HG02852 (cell line): ENCODE data around the gene VTN.
A peak's percentile ranks its signal among the peaks of the same experiment; 100 is the strongest.

Experiments used
- ATAC-seq: cut with Tn5 transposase; IDR thresholded peaks from one replicate; pipeline ENCODE4 v1.9.1; 2021; ENCODE audit warnings: mild to moderate bottlenecking, moderate library complexity; ENCODE audit not compliant: unreplicated experiment

VTN gene

DNA sequence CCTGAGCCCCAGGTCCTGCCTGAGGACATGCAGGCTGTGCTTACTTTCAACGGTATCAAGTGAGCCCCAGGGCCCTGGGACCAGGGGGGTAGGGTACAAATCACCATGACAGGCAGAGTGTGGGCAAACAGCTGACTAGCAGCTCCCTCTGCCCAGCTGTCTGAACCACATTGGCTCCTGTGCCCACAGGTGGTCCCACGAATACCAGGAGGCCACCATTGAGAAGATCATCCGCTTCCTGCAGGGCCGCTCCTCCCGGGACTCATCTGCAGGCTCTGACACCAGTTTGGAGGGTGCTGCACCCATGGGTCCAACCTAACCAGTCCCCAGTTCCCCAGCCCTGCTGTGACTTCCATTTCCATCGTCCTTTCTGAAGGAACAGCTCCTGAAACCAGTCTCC, 25.9 kb upstream of the VTN start:
- no peak for ATAC-seq

GRCh38 chr17:28395426-28395825, 25.3 kb upstream of the VTN start:
- no peak for ATAC-seq

GRCh38 chr17:28394337-28395116, 24.4 kb upstream of the VTN start:
- ATAC-seq, result no peak

DNA sequence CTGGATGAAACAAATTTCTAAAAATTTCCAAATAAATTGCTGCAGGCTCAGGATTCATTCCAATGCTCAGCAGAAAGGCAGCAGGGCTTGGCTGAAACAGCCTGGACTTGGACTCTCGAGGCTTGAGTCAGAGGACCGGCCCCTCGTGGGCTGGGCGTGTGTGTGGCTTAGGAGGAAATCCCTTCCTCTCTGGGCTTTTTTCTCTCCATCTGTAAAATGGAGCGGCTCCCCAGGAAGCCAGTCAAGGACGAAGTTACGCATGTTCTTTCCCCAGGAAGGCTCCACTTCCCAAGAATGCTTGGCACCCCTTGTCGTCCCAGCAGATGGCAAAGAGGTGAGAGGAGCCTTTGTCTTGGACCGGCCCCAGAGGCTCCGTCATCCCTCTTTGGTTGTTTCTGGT, 22.4 kb upstream of the VTN start:
- no peak for ATAC-seq

DNA sequence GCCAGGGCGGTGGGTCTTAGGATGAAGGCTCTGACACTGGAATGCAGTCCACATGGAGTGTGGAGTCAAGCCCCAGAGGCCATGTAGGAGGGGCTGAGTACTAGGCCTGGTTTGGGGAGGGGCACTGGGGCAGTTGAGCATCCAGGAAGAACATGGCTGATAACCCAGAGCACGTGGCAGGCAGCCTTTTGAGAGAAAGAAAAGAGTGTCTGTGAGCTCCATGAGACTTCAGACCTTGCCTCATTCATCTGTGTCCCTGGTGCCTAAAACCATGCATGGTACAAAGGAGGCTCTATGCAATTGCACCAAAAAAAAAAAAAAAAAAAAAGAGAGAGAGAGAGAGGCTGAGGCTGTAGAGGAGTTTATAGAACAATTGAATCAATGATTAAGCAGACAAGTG, 21.3 kb upstream of the VTN start:
- no peak for ATAC-seq

GRCh38 chr17:28390984-28391383, 20.9 kb upstream of the VTN start:
- ATAC-seq, result no peak

GRCh38 chr17:28390563-28390962, 20.5 kb upstream of the VTN start:
- no peak for ATAC-seq

DNA sequence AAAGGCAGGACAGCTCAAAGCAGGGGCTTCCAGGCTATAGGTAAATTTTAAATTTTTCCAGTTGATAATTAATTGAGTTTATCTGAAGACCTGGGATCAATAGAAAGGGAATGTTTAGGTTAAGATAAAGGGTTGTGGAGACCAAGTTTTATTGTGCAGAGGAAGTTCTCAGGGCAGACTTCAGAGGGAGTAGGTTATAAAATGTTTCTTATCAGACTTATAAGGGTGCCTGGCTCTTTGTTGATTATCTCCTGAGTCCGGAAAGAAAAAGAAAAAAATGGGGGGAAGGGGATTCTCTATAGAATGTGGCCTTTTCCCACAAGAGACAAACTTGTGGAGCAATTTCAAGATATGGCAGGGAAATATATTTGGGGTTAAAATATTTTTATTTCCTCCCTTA, 20.0 kb upstream of the VTN start:
- ATAC-seq, result no peak

- ATAC-seq, result no peak
Measured at GRCh38 chr17:28388106-28388505, 18.0 kb upstream of the VTN start.

GRCh38 chr17:28386391-28386790, 16.3 kb upstream of the VTN start:
- no peak for ATAC-seq

DNA sequence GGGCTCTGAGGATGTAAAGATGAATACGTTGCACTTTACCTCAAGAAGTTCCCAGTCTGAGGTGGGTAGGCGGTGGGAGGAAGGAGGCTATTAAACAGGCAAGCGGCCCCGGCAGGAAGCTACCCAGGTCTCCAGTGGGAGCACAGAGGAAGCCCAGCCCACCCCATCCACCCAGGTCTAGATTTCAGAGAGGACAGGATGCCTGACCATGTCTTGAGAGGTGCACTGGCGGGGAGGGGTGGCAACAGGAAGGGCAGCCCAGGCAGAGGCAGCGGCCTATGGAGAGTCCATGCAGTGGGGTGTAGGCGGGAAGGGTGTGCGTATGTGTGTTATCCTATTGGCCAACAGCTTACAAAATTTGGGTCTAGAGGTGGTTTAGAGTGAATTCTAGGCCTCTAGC, 15.3 kb upstream of the VTN start:
- ATAC-seq, result no peak

DNA sequence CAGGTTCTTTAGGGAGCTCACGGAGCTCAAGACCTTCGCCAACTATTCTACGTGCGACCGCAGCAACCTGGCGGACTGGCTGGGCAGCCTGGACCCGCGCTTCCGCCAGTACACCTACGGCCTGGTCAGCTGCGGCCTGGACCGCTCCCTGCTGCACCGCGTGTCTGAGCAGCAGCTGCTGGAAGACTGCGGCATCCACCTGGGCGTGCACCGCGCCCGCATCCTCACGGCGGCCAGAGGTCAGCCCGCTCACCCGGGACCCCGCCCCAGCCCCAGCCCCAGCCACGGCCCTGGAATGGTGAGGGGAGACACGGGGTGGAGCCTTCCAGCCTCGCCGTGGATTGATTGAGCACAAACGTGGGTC, 14.9 kb upstream of the VTN start:
- ATAC-seq, result peak; percentile 34

- ATAC-seq, result peak; percentile 60
Measured at GRCh38 chr17:28384281-28385036, 14.4 kb upstream of the VTN start.

- ATAC-seq, result no peak
Measured at GRCh38 chr17:28381141-28381825, 11.2 kb upstream of the VTN start.

- ATAC-seq, result no peak
Measured at GRCh38 chr17:28379814-28380801, 10.0 kb upstream of the VTN start.

- no peak for ATAC-seq
Measured at GRCh38 chr17:28372945-28373274, 2.8 kb upstream of the VTN start.

- ATAC-seq, result peak; percentile 18
Measured at GRCh38 chr17:28372203-28372944, 2.3 kb upstream of the VTN start.

GRCh38 chr17:28371245-28372202, 1.4 kb upstream of the VTN start, which contains the start of gene SARM1:
Gene SARM1, plus strand, starts transcription at chr17:28371694. Its CDS starts 339 bp downstream, at chr17:28372033.
- ATAC-seq, result peak; percentile 81

- ATAC-seq, result no peak
Measured at GRCh38 chr17:28370744-28371103, 617 bp upstream of the VTN start.
